ENCODE results near the gene ARID3C. TPM values are rescaled to one million over a fixed set of nuclear protein-coding genes. Genes with fewer than 3 reads are reported as not detected.

Gene ARID3C
- total and polyA plus RNA-seq, 11 donors, result 0.20 TPM; not detected in 10

DNA sequence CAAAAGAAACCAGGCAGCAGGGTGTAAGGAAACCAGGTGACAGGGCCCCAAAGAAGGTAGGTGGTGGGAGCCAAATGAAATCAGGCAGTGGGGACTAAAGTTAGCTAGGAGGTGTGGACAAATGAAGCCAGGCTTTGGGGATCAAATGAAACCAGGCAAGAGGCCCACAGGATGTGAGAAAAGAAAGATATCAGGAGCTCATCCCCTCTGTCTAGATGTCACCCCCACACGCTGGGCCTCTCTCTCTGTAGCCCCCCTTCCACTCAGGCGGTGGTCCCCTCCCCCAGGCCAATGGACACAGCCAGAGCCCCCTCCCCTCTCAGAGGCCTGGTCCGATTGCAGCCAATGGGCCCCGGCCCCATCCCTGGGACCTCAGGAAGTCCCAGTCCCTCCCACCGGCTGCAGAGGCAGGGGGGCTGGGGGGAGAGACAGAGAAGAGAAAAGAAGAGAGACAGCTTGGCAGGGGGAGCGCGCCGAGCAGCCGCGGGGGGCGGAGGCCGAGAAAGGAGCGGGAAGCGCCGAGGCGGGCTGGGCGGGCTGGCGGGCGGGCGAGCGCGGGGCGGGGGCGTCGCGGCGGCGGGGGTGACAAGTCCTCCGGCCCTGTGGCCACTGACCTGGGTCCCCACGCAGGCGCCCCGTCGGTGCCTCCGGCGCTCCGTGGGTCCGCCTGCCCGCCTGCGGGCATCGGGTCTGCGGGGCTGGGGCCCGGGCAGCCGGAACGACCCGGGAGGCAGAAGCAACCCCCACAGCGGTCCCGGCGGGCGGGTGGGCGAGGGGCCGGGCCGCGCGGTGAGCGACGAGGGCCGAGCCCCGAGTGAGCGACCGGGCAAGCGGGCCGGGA is 51.2 kb downstream of the ARID3C start:
- WGBS, 4 donors, result 10 to 13% (median 11%) methylated on average over 15 to 62 of the region's 62 CpGs
- Histone ChIP-seq H3K4me3 (peak overlapping the region in 10 of 12 donors; percentile 6 to 45 (median 38)), H3K27me3 (peaks cover 0 to 51% (median 15%) of the 10 kb centered on the region in 9 donors), H3K36me3 (no peaks in the 10 kb centered on the region), H3K27ac (peak overlapping the region in 1 of 12 donors; percentile 5), H3K4me1 (peaks cover 0 to 30% (median 10%) of the 10 kb centered on the region in 12 donors), H3K9me3 (no peaks in the 10 kb centered on the region)
- DNase-seq (no peak), ATAC-seq (no peak)
- TF ChIP-seq, protein P1, sequence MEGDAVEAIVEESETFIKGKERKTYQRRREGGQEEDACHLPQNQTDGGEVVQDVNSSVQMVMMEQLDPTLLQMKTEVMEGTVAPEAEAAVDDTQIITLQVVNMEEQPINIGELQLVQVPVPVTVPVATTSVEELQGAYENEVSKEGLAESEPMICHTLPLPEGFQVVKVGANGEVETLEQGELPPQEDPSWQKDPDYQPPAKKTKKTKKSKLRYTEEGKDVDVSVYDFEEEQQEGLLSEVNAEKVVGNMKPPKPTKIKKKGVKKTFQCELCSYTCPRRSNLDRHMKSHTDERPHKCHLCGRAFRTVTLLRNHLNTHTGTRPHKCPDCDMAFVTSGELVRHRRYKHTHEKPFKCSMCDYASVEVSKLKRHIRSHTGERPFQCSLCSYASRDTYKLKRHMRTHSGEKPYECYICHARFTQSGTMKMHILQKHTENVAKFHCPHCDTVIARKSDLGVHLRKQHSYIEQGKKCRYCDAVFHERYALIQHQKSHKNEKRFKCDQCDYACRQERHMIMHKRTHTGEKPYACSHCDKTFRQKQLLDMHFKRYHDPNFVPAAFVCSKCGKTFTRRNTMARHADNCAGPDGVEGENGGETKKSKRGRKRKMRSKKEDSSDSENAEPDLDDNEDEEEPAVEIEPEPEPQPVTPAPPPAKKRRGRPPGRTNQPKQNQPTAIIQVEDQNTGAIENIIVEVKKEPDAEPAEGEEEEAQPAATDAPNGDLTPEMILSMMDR (IDR thresholded peaks at IDR 0.05), result no peak
- TF ChIP-seq POLR2A (IDR thresholded peaks at IDR 0.05), result no peak
- intact Hi-C loops (cut with DNase I), result no loop called here

DNA sequence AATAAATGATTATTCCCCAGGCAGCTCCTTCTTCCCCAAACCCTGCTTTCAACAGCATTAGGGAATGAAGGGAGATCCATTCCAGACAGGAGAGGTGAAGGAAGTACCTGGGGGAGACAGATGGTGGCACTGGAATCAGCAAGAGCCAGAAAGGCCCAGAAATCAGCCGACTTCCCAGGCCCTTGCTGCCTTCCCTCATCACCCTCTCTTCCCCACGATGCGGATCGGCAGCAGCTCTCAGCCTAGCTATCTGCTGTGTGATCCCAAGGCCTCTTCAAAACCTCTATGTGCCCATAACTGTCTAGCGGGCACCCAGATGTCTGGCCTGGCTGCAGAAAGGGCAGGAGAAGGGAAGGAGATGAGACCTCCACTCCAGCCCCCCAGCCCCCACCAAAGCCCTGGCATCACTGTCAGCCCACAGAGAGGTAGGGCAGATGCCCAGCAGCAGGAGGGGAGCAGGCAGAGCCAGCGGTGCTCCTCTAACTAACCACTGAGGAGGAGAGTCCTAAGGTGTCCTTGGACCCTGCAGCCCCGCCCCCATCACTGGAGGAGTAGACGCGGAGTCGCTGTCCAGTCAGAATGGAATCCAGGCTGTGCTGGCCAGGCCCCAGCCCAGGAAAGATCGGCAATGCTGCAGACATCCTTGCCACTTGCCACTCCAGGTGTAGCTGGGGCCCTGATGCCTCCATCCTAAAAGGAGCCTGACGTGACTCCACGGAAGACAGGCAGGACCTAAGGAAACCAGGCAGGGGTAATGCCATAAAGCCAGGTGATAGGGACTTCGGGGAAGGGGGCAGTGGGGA is 52.1 kb downstream of the ARID3C start:
- intact Hi-C loops (cut with DNase I), result no loop called here
- WGBS, 4 donors, result 72 to 88% (median 74%) methylated on average over 12 to 14 of the region's 14 CpGs
- Histone ChIP-seq H3K9me3 (no peaks in the 10 kb centered on the region), H3K36me3 (no peaks in the 10 kb centered on the region), H3K4me1 (peaks cover 0 to 30% (median 10%) of the 10 kb centered on the region in 12 donors), H3K4me3 (no peak overlapping the region), H3K27ac (no peak overlapping the region), H3K27me3 (peaks cover 0 to 51% (median 15%) of the 10 kb centered on the region in 9 donors)
- ATAC-seq, result peak in 1 of 4 donors; percentile 23
- no peak for TF ChIP-seq POLR2A (IDR thresholded peaks at IDR 0.05)
- TF ChIP-seq, protein P1 (IDR thresholded peaks at IDR 0.05), result no peak
- DNase-seq, result no peak

DNA sequence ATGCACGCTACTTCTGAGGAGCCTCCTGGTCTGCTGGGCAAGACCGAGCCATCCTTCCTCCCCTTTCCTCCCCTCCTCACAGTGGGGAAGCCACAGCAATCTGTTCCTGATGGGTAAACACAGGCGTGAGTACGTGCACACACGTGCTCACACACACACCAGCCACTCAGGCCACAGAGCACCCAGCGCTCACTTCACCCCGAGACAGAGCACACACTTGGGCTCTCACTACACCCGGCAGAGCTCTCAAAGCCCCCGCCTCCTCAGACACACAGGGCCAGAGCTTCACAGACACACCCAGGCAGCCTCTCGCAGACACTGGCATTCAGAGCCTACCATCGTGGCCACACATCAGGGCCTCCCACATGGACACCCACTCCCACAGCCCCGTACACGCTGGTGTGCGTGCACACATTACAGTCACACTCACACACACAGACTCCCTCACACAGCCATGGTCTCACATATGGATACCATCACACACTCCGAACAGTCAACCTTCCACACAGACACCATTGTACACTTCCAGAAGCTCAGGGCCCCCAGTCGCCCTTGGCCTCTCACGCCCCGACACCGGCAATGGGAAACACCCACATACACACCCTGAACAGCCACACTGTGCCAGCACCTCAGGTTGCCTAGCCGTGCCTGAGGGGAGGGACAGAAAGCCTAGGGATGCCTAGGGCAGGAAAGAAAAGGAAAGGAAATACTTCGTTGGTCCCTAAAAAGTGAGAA is 52.8 kb downstream of the ARID3C start:
- DNase-seq (no peak), ATAC-seq (no peak)
- intact Hi-C loops (cut with DNase I), result no loop called here
- H3K36me3 ChIP-seq, result no peaks in the 10 kb centered on the region
- WGBS, 4 donors, result 86 to 88% (median 87%) methylated on average over 21 of the region's 21 CpGs
- no peaks in the 10 kb centered on the region for H3K9me3 ChIP-seq
- no peak overlapping the region for H3K4me3 ChIP-seq
- H3K27ac ChIP-seq, result no peak overlapping the region
- H3K4me1 ChIP-seq, result peaks cover 0 to 30% (median 10%) of the 10 kb centered on the region in 12 donors
- peaks cover 0 to 44% (median 15%) of the 10 kb centered on the region in 9 donors for H3K27me3 ChIP-seq
- TF ChIP-seq, protein P1 (IDR thresholded peaks at IDR 0.05), result no peak
- TF ChIP-seq POLR2A (IDR thresholded peaks at IDR 0.05), result no peak
